ENCODE measurements around the gene NUDC.
"Not testable (repeated sequence)": the region's sequence is repeated elsewhere in the genome, so short reads cannot be mapped to it uniquely, and the experiment has no call there.

NUDC gene

GRCh38 chr1:26912147-26912490, 9.4 kb upstream of the NUDC start:
- DNase-seq, result no peak

GRCh38 chr1:26913389-26913753, 8.2 kb upstream of the NUDC start:
- no peak for DNase-seq

GRCh38 chr1:26913754-26914619, 7.6 kb upstream of the NUDC start, which contains the start of gene NR0B2:
Gene NR0B2 (minus strand): TSS chr1:26913975. CDS start chr1:26913940, 35 bp downstream.
- no peak for DNase-seq

- no peak for DNase-seq
Measured at GRCh38 chr1:26915204-26915842, 6.2 kb upstream of the NUDC start.

- no peak for DNase-seq
Measured at GRCh38 chr1:26921126-26921539, 410 bp upstream of the NUDC start.

GRCh38 chr1:26922431-26922729, 837 bp downstream of the NUDC start:
- no peak for DNase-seq

GRCh38 chr1:26922901-26923300, 1.4 kb downstream of the NUDC start:
- DNase-seq, result no peak

GRCh38 chr1:26923711-26924110, 2.2 kb downstream of the NUDC start:
- no peak for DNase-seq

- DNase-seq, result no peak
Measured at GRCh38 chr1:26932531-26932930, 11.0 kb downstream of the NUDC start.

GRCh38 chr1:26936823-26937222, 15.3 kb downstream of the NUDC start:
- DNase-seq, result no peak

- DNase-seq, result no peak
Measured at GRCh38 chr1:26938004-26938658, 16.6 kb downstream of the NUDC start.

- DNase-seq, result no peak
Measured at GRCh38 chr1:26938659-26939025, 17.1 kb downstream of the NUDC start.

- no peak for DNase-seq
Measured at GRCh38 chr1:26941311-26941710, 19.8 kb downstream of the NUDC start.

GRCh38 chr1:26942656-26943055, 21.1 kb downstream of the NUDC start:
- no peak for DNase-seq

GRCh38 chr1:26945138-26945537, 23.6 kb downstream of the NUDC start:
- no peak for DNase-seq

GRCh38 chr1:26945728-26946127, 24.2 kb downstream of the NUDC start:
- no peak for DNase-seq

- no peak for DNase-seq
Measured at GRCh38 chr1:26946270-26946669, 24.7 kb downstream of the NUDC start.

GRCh38 chr1:26948725-26949057, 27.1 kb downstream of the NUDC start:
- DNase-seq, result not testable (repeated sequence)

- no peak for DNase-seq
Measured at GRCh38 chr1:26949266-26949925, 27.9 kb downstream of the NUDC start.

GRCh38 chr1:26949926-26950319, 28.4 kb downstream of the NUDC start:
- no peak for DNase-seq

- no peak for DNase-seq
Measured at GRCh38 chr1:26950602-26951001, 29.1 kb downstream of the NUDC start.

GRCh38 chr1:26951216-26951615, 29.7 kb downstream of the NUDC start:
- no peak for DNase-seq

GRCh38 chr1:26951821-26952497, 30.4 kb downstream of the NUDC start:
- DNase-seq, result no peak

Measured in CD4-positive, alpha-beta T cell treated with Interferon gamma for 1 hour (primary cell).